GM19043 (cell line): Measurements from ENCODE around the gene FBLN5.
"Not testable (repeated sequence)": the region's sequence is repeated elsewhere in the genome, so short reads cannot be mapped to it uniquely, and the experiment has no call there.

Source experiments
- ATAC-seq: cut with Tn5 transposase; IDR thresholded peaks from one replicate; pipeline ENCODE4 v1.9.1; 2021; ENCODE audit warnings: low read depth; ENCODE audit not compliant: unreplicated experiment

Gene FBLN5

GRCh38 chr14:91911474-91912032 is 35.9 kb downstream of the FBLN5 start:
- peak; percentile 45 for ATAC-seq

DNA sequence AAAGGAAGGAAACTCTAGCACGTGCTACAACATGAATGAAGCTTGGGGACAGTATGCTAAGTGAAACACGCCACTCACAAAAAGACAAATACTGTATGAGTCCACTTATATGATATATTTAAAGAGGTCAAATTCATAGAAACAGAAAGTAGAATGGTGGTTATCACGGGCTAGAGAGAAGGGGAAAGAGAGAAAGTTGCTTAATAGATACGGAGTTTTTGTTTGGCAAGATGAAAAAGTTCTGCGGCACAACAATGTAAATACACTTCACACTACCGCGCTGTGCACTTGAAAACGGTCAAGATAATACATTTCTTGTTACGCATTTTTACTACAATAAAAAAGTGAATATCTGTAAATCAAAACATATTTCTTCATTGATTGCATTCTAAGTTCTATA is 37.3 kb downstream of the FBLN5 start:
- no peak for ATAC-seq

DNA sequence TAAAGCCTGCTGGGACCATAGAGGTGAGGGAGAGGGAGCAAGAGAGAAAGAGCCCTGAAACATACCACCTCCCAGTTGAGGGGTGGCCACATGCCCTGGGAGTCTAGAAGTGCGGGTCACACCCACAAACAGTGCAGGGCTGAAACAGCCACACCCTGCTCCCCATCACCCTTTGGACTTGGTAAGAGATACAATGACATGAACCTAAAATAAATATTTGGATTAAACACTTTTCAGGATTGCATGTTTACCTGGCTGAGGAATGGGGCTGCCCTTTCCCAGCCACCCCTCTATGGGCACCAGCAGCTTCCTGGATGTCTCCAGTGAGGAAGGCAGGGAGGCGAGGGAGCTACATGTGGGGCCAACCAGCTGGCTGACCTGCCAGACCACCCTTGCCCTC is 41.1 kb downstream of the FBLN5 start:
- no peak for ATAC-seq

- ATAC-seq: no peak
Measured at GRCh38 chr14:91904956-91905645, 42.4 kb downstream of the FBLN5 start.

DNA sequence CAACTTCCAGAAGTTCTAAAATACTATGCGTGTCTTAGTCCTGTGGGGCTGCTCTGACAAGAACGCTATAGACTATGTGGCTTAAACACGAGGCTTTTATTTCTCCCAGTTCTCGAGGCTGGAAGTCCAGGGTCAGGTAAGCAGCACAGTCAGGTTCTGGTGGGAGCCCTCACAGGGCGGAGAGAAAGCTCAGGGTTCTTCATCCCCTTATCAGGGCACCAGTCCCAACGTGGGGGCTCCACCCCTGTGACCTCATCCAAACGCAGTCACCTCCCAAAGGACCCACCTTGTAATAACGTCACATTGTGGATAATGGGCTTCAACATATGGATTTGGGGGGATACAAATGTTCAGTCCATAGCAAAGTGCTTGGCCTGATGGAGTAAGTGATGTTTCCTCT is 43.0 kb downstream of the FBLN5 start:
- no peak for ATAC-seq

DNA sequence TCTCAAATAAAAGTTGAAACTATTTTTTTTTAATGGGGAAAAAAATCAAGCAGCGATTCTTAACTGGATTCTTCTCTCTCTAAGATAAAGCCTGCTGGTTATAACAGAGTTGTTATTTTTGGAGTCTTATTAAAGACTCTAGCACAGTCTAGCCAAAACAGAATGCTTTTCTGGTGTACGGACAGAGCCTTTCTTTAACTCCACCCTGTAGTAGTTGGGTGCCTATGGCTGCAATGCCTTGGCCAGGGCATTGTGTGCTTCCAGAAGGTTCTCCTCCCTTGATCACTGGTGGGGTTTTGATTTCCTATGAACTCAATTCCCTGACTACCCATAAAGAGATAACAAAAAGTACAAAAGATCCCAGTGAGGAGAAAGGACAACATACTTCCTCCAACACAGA is 44.4 kb downstream of the FBLN5 start:
- no peak for ATAC-seq

DNA sequence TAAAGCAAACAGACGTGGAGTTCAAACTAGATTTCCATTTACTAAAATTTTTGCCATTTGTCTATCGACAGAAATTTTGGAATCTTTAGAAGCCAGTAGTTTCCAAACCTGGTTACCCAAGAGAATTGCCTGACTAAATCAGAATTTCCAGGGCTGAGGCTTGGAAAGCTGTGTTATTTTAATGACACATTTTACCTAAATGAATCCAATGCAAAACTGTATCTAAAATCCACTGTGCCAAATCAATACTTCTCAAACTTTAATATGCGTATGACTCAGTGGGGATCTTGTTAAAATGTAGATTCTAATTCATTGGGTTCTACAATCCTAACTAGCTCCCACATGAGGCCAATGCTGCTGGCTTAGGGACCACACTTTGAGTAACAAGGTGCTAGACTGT is 45.2 kb downstream of the FBLN5 start:
- ATAC-seq: no peak

- no peak for ATAC-seq
Measured at GRCh38 chr14:91901449-91902226, 45.9 kb downstream of the FBLN5 start.

DNA sequence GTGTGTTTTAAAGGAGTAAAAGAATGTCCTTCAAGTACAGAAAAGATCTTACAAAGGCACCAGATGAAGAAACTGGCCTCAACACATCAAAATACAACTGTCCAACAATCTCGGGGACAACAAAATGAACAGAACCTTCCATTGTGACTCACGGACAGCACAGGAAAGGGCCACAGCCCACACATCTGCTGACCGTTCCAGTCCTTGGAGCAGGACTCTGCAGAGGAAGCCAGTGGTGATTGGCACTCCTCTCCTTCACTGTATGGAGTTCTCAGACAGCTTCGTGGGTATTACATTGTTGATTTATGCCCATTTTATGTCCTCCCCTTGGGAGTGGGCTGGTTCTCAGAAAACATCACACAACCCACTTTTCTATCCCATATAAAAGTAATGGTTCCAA is 47.7 kb downstream of the FBLN5 start:
- ATAC-seq: no peak

DNA sequence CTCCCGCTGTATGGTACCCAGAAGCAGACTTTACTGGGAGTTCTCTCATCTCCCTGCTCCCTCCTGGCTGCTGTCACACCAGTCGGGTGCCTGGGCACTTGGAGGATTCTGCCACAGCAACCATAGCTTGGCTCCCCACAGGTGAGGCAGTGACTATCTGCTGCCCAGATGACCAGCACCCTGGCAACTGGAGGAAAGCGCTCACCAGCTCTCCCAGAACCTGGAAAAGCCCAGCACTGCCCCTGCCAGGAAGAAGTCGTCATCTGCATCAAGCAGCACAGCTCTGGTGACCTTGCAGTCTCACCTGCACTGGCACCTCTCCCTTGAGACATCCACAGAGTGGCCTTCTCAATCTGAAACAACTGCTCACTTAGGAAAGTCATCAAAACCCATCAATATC is 48.3 kb downstream of the FBLN5 start:
- no peak for ATAC-seq

DNA sequence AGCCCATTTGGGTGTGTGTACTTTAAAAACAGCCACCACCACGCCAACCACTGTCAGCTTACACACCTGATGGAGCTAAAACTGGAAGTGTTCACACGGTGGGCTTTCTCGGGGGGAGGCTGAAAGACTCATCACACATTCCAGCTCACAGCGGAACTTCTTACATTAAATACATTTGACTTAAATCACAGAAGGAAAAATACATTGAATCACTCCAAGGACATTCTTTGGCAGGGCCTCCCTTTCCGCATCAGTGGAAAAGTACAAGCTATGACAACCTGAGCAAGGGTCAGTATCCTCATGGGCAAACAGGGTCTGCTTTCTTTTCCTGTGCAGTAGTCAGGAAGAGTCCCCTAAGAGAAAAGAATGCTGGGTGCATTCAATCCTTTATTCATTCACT is 49.1 kb downstream of the FBLN5 start:
- no peak for ATAC-seq

DNA sequence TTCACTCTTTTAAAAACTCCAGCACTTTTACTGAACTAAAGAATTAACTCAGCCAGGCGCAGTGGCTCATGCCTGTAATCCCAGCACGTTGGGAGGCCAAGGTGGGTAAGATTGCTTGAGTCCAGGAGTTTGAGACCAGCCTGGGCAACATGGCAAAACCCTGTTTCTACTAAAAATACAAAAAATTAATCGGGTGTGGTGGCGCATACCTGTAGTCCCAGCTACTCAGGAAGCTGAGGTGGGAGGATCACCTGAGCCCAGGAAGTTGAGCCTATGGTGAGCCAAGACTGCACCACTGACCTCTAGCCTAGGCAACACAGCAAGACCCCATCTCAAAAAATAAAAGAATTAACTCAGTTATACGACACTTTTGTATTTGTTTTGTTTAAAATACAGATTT is 49.8 kb downstream of the FBLN5 start:
- ATAC-seq: not testable (repeated sequence)

DNA sequence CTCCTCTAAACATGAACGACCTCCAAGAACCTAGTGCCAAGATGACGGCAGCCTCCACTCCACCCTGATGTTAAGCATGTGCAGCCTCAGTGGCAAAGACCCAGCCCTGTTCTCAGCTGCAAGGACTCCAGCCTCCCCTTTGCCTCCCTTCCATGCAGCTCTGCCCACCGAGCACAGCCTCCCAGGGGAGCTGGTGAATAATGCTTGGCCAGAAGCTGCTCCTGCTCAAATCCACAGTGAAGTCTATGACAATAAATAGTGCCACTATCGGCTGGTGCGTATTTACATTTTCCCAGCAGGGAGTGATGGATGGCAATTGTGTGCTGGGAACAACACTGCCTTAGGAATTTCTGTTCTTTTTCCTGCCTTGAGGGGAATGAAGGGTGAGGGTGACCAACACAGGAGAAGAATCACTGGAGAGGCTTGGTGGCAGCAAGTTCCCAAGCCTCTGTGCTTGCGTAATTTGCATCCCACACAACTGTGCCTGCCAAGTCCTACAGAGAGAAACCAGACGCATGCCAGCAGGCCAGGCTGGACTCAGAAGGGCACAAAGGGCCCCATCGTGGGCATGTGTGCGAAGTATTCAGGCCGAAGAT is 50.3 kb downstream of the FBLN5 start:
- no peak for ATAC-seq

- ATAC-seq: no peak
Measured at GRCh38 chr14:91896419-91896818, 51.1 kb downstream of the FBLN5 start.

DNA sequence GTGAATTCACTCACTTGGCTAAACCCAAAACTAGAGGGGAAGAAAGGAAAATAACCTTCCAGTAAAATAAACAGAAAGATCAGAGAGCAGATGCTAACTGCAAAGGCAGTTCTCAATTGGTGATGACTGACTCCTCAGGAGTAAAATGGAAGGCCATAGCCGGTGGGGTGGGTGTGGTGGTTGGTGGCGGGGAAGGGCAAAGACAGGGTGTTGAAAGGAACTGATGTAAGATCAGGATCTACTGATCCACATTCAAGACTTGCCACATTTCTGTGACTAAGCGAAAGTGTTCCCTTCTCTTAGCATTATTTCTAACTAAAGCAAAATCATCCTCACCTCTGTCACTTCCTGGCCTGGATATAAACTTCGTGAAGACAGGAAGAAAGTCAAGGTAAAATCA is 53.8 kb downstream of the FBLN5 start:
- ATAC-seq: no peak

- ATAC-seq: no peak
Measured at GRCh38 chr14:91893007-91893406, 54.5 kb downstream of the FBLN5 start.

- no peak for ATAC-seq
Measured at GRCh38 chr14:91891721-91892220, 55.7 kb downstream of the FBLN5 start.

DNA sequence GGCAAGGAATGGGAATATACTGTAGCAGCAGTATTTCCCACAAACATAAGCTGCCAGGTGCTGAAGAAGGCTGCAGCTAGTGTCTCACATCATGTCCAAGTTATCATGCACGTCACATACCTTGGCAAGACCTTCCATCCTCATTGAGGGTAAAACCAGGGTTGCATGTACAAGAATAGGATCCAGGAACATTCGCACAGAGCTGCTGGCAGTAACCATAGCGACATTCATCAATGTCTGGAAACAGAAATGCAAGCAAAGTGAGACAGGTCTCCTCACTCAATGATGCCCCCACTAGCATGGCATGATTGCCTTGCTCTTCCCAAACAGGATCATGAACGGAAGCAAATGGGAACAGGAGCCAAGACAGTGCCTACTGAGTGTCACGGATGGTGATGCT is 56.4 kb downstream of the FBLN5 start:
- ATAC-seq: no peak

DNA sequence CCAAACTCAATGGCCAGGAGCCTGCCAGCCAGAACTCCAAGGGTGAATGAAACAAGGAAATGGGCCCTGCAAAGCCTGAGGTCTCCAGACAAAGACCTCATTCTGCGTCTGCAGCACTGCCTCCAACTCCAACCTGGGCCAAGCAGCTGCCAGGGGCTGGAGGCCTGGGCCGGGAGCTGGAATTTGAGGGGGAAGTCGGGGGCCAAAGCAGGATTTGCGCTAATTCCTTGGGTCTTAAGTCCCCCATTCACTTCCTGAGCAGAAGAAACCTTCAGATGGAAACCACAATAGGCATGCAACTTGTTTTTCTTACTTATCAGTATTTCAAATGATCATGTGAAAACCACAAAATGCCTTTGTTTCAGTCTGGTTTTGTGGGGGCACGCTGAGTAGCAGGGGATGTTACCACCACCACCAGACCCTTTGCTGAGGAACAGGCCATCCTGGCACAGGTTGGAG is 57.2 kb downstream of the FBLN5 start:
- no peak for ATAC-seq

DNA sequence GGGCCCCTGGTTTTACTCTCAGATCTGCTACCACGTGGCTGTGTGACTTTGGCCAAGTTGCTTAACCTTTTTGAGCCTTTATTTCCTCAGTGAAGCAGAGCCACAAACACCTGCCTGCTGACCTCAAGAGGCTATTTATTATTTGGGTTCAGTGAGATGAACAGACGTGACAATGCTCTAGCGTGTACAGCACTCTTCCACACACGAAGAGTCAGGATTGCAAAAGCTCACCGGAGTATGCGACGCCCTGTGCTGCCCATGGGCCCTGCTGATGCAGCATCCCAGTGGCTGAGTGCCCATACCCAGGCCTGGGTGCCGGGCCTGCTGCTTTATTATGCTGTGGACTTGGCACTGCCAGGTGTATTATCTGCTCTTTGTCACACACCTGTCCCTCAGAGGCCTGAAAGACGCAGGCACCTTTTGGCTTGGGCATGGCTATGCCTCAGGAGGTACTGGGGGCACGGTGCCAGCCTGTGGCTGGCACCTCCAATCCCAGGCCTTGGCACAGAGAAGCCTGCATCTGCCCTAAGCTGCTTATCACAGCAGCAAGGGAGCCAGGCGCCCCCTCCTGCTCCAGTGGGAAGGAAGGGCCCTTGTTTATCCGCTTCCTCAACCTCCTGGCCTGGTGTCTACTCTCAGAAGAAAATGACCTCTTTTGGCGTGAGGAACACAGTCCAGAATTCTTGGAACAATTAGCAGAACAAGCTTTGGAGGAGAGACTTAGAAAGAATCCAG is 57.9 kb downstream of the FBLN5 start:
- ATAC-seq: no peak
